AG09309 (cell line): ENCODE data around the gene TULP1.

Experiments used
- DNase-seq: peaks from one replicate; pipeline ENCODE4 v3.0.0-alpha.2; 2010; ENCODE audit warnings: low read depth
- H3K4me3 ChIP-seq: 2 replicates; pipeline ENCODE4 v1.5.1; 2011; ENCODE audit warnings: mild to moderate bottlenecking, low read depth, low read length, moderate library complexity; ENCODE audit not compliant: control insufficient read depth
- TF ChIP-seq, protein P1 (sequence below): IDR thresholded peaks from 2 replicates; pipeline ENCODE4 v1.5.1; 2011; ENCODE audit warnings: mild to moderate bottlenecking, low read depth, low read length, inconsistent platforms; ENCODE audit not compliant: insufficient read depth, control insufficient read depth; ENCODE audit errors: missing control alignments

The TULP1 gene

DNA sequence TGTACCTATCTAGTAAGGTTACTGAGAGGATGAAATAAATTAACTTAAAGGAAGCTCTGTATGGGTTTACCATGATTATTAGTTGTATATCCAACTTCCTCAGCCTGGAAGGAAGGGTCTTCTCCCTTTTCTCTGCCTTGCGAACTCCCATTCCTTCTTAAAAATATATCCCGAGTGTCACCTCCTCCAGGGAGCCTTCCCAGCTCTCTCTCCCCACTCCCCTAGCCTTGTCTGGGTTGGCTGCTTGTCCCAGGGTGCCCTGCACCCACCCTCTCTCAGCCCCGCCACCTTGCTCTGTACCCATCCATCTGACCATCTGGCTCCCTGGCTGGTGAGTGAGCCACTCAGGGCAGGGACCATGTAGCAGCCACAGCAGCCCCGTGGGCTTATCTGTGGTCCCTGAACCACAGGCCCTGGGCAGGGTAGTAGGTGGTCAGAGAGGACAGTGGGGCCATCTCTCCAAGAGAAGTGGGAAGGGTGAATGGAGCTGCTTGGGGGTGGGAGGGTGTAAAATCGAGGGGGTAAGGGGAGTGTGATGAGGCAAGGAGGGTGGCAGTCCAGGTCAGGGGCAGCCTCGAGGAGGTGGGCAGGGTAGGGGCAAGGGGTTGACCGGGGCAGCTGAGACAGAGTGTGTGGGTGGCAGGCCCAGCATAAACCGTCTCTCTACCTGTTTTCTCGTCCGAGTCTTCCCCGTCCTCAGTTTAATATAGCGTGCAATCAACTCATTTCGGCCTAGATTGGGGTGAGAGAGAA, 28.6 kb downstream of the TULP1 start:
- TF ChIP-seq, protein P1, sequence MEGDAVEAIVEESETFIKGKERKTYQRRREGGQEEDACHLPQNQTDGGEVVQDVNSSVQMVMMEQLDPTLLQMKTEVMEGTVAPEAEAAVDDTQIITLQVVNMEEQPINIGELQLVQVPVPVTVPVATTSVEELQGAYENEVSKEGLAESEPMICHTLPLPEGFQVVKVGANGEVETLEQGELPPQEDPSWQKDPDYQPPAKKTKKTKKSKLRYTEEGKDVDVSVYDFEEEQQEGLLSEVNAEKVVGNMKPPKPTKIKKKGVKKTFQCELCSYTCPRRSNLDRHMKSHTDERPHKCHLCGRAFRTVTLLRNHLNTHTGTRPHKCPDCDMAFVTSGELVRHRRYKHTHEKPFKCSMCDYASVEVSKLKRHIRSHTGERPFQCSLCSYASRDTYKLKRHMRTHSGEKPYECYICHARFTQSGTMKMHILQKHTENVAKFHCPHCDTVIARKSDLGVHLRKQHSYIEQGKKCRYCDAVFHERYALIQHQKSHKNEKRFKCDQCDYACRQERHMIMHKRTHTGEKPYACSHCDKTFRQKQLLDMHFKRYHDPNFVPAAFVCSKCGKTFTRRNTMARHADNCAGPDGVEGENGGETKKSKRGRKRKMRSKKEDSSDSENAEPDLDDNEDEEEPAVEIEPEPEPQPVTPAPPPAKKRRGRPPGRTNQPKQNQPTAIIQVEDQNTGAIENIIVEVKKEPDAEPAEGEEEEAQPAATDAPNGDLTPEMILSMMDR: no peak
- H3K4me3 ChIP-seq: no peak overlapping the region

DNA sequence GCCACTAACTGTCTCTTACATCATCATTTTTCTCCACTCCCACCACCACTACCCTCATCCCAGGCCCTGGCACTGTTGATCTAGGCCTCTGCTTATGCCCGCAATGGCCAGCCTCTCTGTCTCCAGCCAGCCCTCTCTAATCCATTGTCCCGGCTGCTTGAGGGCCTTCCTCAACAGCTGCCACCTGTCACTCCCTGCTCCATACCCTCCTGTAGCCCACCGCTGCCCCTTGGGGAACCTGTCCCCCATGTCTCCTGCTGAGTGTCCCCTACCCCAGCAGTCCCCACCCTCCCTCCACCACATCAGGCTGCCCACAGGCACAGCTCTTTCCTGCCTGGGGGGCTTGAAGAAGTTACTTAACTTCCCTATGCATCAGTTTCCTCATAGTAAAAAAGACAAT, 29.2 kb downstream of the TULP1 start:
- H3K4me3 ChIP-seq: no peak overlapping the region
- TF ChIP-seq, protein P1: no peak
- DNase-seq: no peak

More for the DNA sequence above, 28.6 kb downstream of the TULP1 start:
- DNase-seq: no peak

DNA sequence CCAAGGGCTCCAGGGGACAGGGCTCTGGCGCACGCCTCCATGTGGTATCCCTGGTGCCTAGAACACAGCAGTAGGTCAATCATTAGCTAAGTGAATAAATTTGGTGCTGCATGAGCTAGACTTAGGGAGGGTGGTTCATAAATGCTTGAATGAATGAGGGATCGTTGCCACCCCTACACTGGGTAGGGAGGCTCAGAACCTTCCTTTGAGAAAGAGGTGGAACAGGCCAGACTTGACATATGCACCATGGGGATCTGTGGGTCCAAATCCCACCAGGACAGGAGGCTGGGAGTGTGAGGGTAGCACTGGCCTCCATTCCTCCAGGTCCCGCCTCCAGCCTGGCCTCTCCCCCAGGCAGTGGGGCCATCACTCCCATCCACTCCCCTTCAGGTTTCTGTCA, 29.6 kb downstream of the TULP1 start:
- TF ChIP-seq, protein P1: no peak
- DNase-seq: no peak
- no peak overlapping the region for H3K4me3 ChIP-seq

DNA sequence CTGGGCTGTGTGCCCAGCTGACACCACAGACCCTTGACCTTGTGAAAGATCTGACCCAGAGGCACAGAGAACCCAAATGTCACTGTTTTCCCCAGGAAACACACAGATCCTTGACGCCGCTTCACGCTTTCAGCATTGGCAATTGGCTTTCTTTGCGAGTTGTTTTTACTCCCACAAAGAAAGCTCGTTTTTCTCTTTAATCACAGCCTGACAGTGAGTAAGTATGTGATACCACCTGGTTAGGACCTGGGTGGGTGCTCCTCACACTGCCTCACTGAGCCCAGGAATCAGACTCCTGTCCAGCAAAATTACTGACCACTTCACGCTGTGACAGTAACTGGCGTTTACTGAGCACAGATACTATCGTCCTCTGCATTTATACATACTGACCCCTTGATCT, 31.5 kb downstream of the TULP1 start:
- DNase-seq: no peak
- TF ChIP-seq, protein P1: no peak
- no peak overlapping the region for H3K4me3 ChIP-seq

DNA sequence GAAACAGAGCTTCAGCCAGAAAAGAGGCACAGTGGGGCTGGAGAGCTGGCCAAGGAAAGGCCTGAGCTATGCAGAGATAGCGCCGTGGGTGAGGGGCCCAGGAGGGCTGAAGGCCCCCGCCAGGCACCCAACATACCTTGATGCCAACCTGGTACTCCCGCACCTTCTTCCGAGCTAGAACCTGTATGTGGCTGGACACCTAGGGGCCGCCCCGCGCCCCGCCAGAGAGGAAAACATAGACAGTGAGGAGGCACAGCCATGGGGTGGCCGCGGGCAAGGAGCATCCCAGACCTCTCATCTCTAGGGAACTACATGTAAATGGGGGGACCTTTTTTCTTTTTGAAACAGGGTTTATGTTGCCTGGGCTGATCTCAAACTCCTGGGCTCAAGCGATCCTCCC, 32.5 kb downstream of the TULP1 start:
- no peak for DNase-seq
- TF ChIP-seq, protein P1: no peak
- no peak overlapping the region for H3K4me3 ChIP-seq

DNA sequence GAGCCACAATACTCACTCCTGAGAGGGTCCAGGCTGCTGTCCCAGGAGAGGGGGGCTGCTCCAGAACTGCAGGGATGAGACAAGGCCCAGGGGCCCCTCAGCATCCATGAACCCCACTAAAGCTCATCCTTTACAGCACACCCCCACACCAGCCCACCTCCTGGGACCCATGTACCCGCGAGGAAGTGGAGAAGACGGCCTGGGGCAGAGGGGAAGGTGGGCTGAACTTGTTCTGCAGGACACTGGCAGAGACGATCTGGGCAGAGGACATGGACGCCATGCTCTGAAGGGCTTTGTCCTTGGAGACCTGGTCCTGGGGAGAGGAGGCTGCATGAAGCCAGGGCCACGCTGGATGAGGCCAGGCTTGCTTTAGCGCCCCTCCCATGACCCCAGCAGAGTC, 34.4 kb downstream of the TULP1 start:
- TF ChIP-seq, protein P1: no peak
- no peak overlapping the region for H3K4me3 ChIP-seq
- DNase-seq: no peak
